SK-N-SH (cell line): ENCODE results near the gene ROS1.

Experiments
- CHD2 ChIP-seq: fragments of 150-350 bp; IDR thresholded peaks from 2 replicates; pipeline ENCODE4 v1.6.1; 2018; ENCODE audit warnings: low read length; ENCODE audit not compliant: partially characterized antibody
- FOXM1 ChIP-seq: IDR thresholded peaks from 2 replicates; pipeline ENCODE4 v1.4.0; 2012; ENCODE audit warnings: low read depth, mild to moderate bottlenecking
- GABPA ChIP-seq: IDR thresholded peaks from 2 replicates; pipeline ENCODE4 v1.4.0; 2012; ENCODE audit warnings: low read depth, mild to moderate bottlenecking
- MEF2A ChIP-seq: IDR thresholded peaks from 2 replicates; pipeline ENCODE4 v1.4.0; 2012; ENCODE audit warnings: low read depth, borderline replicate concordance
- POLR2AphosphoS5 ChIP-seq: IDR thresholded peaks from 2 replicates; pipeline ENCODE4 v1.6.1; 2012; ENCODE audit warnings: low read depth, low read length
- SIN3A ChIP-seq: IDR thresholded peaks from 2 replicates; pipeline ENCODE4 v1.6.1; 2012; ENCODE audit warnings: low read depth, mild to moderate bottlenecking, low read length, moderate library complexity, borderline replicate concordance
- TAF1 ChIP-seq: IDR thresholded peaks from 2 replicates; pipeline ENCODE4 v1.6.1; 2012; ENCODE audit warnings: low read depth, mild to moderate bottlenecking, low read length, moderate library complexity, borderline replicate concordance
- TF ChIP-seq, protein P1 (sequence below): fragments of 200-600 bp; sonication (generic); IDR thresholded peaks from 2 replicates; pipeline ENCODE4 v1.6.1; 2017; ENCODE audit warnings: antibody characterized with exemption, mild to moderate bottlenecking, moderate library complexity
- TF ChIP-seq, protein P2 (sequence below): IDR thresholded peaks from 2 replicates; pipeline ENCODE4 v1.6.1; 2012; ENCODE audit warnings: mild to moderate bottlenecking, low read depth, low read length, moderate library complexity
- TF ChIP-seq, protein P3 (sequence below): IDR thresholded peaks from 2 replicates; pipeline ENCODE4 v1.4.0; 2012; ENCODE audit warnings: low read depth, borderline replicate concordance
- TF ChIP-seq, protein P4 (sequence below): IDR thresholded peaks from 2 replicates; pipeline ENCODE4; 2012

DNA sequence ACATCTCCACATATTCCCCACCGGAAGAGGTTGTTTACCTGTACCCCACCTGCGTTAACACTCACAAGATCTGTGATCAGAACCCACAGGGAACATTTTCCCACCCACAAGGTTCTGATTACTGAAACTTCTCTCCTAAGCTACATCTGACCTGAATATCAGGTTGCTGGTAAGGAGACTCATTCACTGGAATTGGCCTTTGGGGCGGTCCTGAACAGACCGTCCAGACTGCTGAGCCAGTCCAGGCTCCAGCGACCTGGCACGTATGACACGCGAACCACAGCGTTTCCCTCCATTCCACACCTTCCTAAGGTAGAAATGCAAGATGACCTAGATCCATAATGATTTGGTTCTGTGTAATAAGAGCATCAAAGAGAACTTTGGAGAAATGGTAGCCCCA is 150.5 kb downstream of the ROS1 start:
- TF ChIP-seq FOXM1 (no peak), POLR2AphosphoS5 (no peak), SIN3A (no peak), GABPA (no peak), MEF2A (no peak), CHD2 (no peak), TAF1 (no peak)
- TF ChIP-seq, protein P1, sequence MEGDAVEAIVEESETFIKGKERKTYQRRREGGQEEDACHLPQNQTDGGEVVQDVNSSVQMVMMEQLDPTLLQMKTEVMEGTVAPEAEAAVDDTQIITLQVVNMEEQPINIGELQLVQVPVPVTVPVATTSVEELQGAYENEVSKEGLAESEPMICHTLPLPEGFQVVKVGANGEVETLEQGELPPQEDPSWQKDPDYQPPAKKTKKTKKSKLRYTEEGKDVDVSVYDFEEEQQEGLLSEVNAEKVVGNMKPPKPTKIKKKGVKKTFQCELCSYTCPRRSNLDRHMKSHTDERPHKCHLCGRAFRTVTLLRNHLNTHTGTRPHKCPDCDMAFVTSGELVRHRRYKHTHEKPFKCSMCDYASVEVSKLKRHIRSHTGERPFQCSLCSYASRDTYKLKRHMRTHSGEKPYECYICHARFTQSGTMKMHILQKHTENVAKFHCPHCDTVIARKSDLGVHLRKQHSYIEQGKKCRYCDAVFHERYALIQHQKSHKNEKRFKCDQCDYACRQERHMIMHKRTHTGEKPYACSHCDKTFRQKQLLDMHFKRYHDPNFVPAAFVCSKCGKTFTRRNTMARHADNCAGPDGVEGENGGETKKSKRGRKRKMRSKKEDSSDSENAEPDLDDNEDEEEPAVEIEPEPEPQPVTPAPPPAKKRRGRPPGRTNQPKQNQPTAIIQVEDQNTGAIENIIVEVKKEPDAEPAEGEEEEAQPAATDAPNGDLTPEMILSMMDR = no peak
- TF ChIP-seq, protein P2, sequence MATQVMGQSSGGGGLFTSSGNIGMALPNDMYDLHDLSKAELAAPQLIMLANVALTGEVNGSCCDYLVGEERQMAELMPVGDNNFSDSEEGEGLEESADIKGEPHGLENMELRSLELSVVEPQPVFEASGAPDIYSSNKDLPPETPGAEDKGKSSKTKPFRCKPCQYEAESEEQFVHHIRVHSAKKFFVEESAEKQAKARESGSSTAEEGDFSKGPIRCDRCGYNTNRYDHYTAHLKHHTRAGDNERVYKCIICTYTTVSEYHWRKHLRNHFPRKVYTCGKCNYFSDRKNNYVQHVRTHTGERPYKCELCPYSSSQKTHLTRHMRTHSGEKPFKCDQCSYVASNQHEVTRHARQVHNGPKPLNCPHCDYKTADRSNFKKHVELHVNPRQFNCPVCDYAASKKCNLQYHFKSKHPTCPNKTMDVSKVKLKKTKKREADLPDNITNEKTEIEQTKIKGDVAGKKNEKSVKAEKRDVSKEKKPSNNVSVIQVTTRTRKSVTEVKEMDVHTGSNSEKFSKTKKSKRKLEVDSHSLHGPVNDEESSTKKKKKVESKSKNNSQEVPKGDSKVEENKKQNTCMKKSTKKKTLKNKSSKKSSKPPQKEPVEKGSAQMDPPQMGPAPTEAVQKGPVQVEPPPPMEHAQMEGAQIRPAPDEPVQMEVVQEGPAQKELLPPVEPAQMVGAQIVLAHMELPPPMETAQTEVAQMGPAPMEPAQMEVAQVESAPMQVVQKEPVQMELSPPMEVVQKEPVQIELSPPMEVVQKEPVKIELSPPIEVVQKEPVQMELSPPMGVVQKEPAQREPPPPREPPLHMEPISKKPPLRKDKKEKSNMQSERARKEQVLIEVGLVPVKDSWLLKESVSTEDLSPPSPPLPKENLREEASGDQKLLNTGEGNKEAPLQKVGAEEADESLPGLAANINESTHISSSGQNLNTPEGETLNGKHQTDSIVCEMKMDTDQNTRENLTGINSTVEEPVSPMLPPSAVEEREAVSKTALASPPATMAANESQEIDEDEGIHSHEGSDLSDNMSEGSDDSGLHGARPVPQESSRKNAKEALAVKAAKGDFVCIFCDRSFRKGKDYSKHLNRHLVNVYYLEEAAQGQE = no peak
- TF ChIP-seq, protein P3, sequence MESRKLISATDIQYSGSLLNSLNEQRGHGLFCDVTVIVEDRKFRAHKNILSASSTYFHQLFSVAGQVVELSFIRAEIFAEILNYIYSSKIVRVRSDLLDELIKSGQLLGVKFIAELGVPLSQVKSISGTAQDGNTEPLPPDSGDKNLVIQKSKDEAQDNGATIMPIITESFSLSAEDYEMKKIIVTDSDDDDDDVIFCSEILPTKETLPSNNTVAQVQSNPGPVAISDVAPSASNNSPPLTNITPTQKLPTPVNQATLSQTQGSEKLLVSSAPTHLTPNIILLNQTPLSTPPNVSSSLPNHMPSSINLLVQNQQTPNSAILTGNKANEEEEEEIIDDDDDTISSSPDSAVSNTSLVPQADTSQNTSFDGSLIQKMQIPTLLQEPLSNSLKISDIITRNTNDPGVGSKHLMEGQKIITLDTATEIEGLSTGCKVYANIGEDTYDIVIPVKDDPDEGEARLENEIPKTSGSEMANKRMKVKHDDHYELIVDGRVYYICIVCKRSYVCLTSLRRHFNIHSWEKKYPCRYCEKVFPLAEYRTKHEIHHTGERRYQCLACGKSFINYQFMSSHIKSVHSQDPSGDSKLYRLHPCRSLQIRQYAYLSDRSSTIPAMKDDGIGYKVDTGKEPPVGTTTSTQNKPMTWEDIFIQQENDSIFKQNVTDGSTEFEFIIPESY = no peak
- TF ChIP-seq, protein P4, sequence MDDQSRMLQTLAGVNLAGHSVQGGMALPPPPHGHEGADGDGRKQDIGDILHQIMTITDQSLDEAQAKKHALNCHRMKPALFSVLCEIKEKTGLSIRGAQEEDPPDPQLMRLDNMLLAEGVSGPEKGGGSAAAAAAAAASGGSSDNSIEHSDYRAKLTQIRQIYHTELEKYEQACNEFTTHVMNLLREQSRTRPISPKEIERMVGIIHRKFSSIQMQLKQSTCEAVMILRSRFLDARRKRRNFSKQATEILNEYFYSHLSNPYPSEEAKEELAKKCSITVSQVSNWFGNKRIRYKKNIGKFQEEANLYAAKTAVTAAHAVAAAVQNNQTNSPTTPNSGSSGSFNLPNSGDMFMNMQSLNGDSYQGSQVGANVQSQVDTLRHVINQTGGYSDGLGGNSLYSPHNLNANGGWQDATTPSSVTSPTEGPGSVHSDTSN = no peak
